Left lung (tissue), 10 donors: Measurements from ENCODE around the gene UNC13C. TPM values are rescaled to one million over a fixed set of nuclear protein-coding genes. Genes with fewer than 3 reads are reported as not detected.
"Not testable (repeated sequence)": the region's sequence is repeated elsewhere in the genome, so short reads cannot be mapped to it uniquely, and the experiment has no call there.

Experiments used
- ATAC-seq: fragments of 200-7000 bp; cut with Tn5 transposase; one replicate; pipeline ENCODE4 v1.9.1; 2020; ENCODE audit warnings: moderate library complexity
- DNase-seq, 4 donors: peaks; one replicate each; pipeline ENCODE4 v3.0.0-alpha.2; 2013 to 2020
- H3K27ac ChIP-seq, 2 donors: fragments of 200-600 bp; sonication (generic) in 1 of 2; one replicate each; pipeline versions ENCODE4 v1.5.0 to v1.8.0; 2020 to 2021
- H3K27me3 ChIP-seq, 2 donors: fragments of 200-600 bp; sonication (generic) in 1 of 2; one replicate each; pipeline versions ENCODE4 v1.5.0 to v1.8.0; 2020 to 2021
- H3K36me3 ChIP-seq, 2 donors: fragments of 200-600 bp; sonication (generic) in 1 of 2; one replicate each; pipeline versions ENCODE4 v1.5.0 to v1.8.0; 2020 to 2021
- H3K4me1 ChIP-seq, 2 donors: fragments of 200-600 bp; one replicate each; pipeline ENCODE4 v1.8.0; 2021
- H3K4me3 ChIP-seq, 2 donors: fragments of 200-600 bp; sonication (generic) in 1 of 2; one replicate each; pipeline versions ENCODE4 v1.5.0 to v1.8.0; 2020 to 2021; ENCODE audit warnings: mild to moderate bottlenecking in 1 of 2
- H3K9me3 ChIP-seq, 2 donors: fragments of 200-600 bp; sonication (generic) in 1 of 2; one replicate each; pipeline versions ENCODE4 v1.5.0 to v1.8.0; 2020 to 2021
- intact Hi-C, 2 donors: fragments of 100-400 bp; cut with DNase I; formaldehyde crosslinking; loops; one replicate each; pipeline versions ENCODE4 v1.11.2 to v1.14.2; 2022
- polyA plus RNA-seq, 6 donors: library from polyadenylated mRNA; unstranded; fragments of 120-200 nt; gene quantifications; one replicate each; pipeline ENCODE4 v1.2.1, GENCODE V29; 2013; ENCODE audit not compliant: insufficient read length in 6 of 6
- total RNA-seq, 2 donors: library from RNA; stranded (reverse); fragmentation: NEBNext Ultra II Directional; extraction: Animal tissue kit (Norgen Biotek cat#: 25700); gene quantifications; one replicate each; pipeline ENCODE4 v1.2.1, GENCODE V29; 2021
- TF ChIP-seq, protein P1 (sequence below), 2 donors: fragments of 200-600 bp; sonication (generic) in 1 of 2; IDR thresholded peaks; one replicate each; pipeline versions ENCODE4 v1.5.0 to v1.8.0; 2021; ENCODE audit warnings: antibody characterized with exemption in 2 of 2
- donor health status: DM: no; HTN: yes; CAD: no.
- donor health status: DM: no; HTN: no; CAD: no.

The UNC13C gene
- total and polyA plus RNA-seq, 8 donors, result 0.03 to 19.2 (median 12.8) TPM

DNA sequence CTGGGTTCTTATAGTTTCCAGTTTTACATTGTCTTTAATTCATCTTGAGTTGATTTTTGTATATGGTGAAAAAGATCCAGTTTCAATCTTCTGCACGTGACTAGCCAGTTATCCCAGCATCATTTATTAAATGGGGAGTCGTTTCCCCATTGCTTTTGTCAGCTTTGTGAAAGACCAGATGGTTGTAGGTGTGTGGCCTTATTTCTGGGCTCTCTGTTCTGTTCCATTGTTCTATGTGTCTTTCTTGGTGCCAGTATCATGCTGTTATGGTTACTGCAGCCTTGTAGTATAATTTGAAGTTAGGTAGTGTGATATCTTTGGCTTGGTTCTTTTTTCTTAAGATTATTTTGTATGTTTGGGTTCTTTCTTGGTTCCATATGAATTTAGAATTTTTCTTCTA lies 432.2 kb downstream of the UNC13C start:
- no peak overlapping the region for H3K27ac ChIP-seq
- H3K27me3 ChIP-seq, result no peaks in the 10 kb centered on the region
- H3K4me3 ChIP-seq, result no peak overlapping the region
- TF ChIP-seq, protein P1, sequence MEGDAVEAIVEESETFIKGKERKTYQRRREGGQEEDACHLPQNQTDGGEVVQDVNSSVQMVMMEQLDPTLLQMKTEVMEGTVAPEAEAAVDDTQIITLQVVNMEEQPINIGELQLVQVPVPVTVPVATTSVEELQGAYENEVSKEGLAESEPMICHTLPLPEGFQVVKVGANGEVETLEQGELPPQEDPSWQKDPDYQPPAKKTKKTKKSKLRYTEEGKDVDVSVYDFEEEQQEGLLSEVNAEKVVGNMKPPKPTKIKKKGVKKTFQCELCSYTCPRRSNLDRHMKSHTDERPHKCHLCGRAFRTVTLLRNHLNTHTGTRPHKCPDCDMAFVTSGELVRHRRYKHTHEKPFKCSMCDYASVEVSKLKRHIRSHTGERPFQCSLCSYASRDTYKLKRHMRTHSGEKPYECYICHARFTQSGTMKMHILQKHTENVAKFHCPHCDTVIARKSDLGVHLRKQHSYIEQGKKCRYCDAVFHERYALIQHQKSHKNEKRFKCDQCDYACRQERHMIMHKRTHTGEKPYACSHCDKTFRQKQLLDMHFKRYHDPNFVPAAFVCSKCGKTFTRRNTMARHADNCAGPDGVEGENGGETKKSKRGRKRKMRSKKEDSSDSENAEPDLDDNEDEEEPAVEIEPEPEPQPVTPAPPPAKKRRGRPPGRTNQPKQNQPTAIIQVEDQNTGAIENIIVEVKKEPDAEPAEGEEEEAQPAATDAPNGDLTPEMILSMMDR (IDR thresholded peaks at IDR 0.05), result no peak
- DNase-seq (no peak), ATAC-seq (no peak)
- intact Hi-C loops, result no loop called here
- H3K9me3 ChIP-seq, result no peaks in the 10 kb centered on the region
- no peaks in the 10 kb centered on the region for H3K36me3 ChIP-seq
- no peaks in the 10 kb centered on the region for H3K4me1 ChIP-seq

DNA sequence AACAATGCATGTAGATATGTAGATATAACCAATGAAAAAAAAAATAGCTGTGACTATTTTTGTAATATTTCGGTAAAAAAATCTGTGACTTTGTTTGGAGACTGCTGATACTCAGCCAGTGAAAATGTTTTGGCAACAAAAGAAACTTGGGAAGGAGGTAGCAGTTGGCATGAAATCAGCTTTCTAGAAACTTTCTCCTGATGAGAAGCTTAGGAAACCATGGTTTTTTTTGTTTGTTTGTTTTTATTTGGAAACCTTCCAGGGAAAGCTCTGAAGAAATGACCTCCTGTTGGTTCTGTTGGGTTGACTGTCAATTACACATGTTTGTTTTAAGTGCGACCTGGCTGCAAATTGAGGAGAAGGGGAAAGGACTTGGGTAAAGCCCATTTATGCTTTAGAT lies 445.9 kb downstream of the UNC13C start:
- DNase-seq (peak in 1 of 4 donors; percentile 21), ATAC-seq (no peak)
- no peak overlapping the region for H3K4me3 ChIP-seq
- H3K27ac ChIP-seq, result no peak overlapping the region
- no peaks in the 10 kb centered on the region for H3K36me3 ChIP-seq
- intact Hi-C loops, result no loop called here
- H3K27me3 ChIP-seq, result no peaks in the 10 kb centered on the region
- TF ChIP-seq, protein P1 (IDR thresholded peaks at IDR 0.05), result no peak
- peaks cover 0 to 11% of the 10 kb centered on the region in 2 donors for H3K9me3 ChIP-seq
- no peaks in the 10 kb centered on the region for H3K4me1 ChIP-seq

DNA sequence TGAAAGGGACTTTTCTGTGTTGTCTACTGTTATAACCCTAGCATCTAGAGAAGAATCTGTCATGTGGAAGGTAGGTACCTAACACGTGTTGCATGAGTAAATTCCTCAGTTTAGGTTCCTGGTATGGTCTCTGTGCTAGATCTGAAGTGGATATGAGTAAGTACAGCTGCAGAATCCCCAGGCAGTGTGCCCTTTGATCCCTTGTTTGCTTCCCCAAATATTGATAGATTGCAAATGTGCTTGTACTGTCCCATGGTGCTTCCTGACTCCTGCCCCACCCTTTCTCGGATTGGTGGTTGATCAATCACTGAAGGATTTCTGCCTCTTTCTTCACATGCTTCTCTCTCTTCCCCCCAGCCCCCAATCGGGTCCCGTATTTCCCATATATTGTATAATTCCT lies 450.4 kb downstream of the UNC13C start:
- no peak overlapping the region for H3K4me3 ChIP-seq
- no peaks in the 10 kb centered on the region for H3K4me1 ChIP-seq
- intact Hi-C loops, result no loop called here
- peaks cover 0 to 20% of the 10 kb centered on the region in 2 donors for H3K9me3 ChIP-seq
- ATAC-seq, result no peak
- no peaks in the 10 kb centered on the region for H3K27me3 ChIP-seq
- H3K36me3 ChIP-seq, result no peaks in the 10 kb centered on the region
- no peak overlapping the region for H3K27ac ChIP-seq
- TF ChIP-seq, protein P1 (IDR thresholded peaks at IDR 0.05), result no peak
- no peak for DNase-seq

DNA sequence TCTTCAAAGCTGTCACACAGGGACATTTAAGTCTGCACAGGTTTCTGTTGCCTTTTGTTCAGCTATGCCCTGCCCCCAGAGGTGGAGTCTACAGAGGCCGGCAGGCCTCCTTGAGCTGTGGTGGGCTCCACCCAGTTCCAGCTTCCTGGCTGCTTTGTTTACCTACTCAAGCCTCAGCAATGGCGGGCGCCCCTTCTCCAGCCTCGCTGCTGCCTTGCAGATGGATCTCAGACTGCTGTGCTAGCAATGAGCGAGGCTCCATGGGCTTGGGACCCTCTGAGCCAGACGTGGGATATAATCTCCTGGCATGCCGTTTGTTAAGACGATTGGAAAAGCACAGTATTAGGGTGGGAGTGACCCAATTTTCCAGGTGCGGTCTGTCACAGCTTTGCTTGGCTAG lies 472.0 kb downstream of the UNC13C start:
- H3K36me3 ChIP-seq, H3K27me3 ChIP-seq, H3K4me1 ChIP-seq, intact Hi-C loops, ATAC-seq, H3K4me3 ChIP-seq, H3K27ac ChIP-seq: not testable (repeated sequence)
- peaks cover 0 to 40% of the 10 kb centered on the region in 2 donors for H3K9me3 ChIP-seq
- peak in 1 of 4 donors; percentile 64 for DNase-seq

DNA sequence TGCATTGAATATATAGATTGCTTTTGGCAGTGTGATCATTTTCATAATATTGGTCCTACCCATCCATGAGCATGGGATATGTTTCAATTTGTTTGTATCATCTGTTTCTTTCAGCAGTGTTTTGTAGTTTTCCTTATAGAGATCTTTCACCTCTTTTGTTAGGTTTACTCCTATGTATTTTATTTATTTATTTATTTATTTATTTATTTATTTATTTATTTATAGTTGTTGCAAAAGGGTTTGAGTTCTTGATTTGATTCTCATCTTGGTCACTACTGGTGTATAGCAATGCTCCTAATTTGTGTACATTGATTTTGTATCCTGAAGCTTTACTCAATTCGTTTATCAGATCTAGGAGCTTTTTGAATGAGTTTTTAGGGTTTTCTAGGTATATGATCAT lies 478.2 kb downstream of the UNC13C start:
- H3K27ac ChIP-seq, result no peak overlapping the region
- H3K36me3 ChIP-seq, result no peaks in the 10 kb centered on the region
- TF ChIP-seq, protein P1 (IDR thresholded peaks at IDR 0.05), result no peak
- intact Hi-C loops, result no loop called here
- H3K4me1 ChIP-seq, result no peaks in the 10 kb centered on the region
- ATAC-seq (no peak), DNase-seq (no peak)
- no peaks in the 10 kb centered on the region for H3K27me3 ChIP-seq
- H3K4me3 ChIP-seq, result no peak overlapping the region
- peaks cover 0 to 46% of the 10 kb centered on the region in 2 donors for H3K9me3 ChIP-seq

DNA sequence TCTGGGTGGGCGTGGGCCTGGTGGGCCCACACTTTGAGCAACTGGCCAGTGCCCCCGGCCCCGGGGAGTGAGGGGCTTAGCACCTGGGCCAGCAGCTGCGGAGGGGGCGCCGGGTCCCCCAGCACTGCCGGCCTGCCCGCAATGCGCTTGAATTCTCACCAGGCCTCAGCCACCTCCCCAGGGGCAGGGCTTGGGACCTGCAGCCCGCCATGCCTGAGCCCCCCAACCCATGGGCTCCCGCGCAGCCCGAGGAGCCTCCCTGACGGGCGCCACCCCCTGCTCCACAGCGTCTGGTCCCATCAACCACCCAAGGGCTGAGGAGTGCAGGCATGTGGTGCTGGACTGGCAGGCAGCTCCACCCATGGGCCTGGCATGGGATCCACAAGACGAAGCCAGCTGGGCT lies 484.3 kb downstream of the UNC13C start:
- Histone ChIP-seq H3K9me3 (peaks cover 0 to 36% of the 10 kb centered on the region in 2 donors), H3K4me3 (no peak overlapping the region), H3K27ac (no peak overlapping the region), H3K36me3 (no peaks in the 10 kb centered on the region), H3K27me3 (no peaks in the 10 kb centered on the region), H3K4me1 (no peaks in the 10 kb centered on the region)
- ATAC-seq (no peak), DNase-seq (peak in 1 of 4 donors; percentile 56)
- intact Hi-C loops, result no loop called here
- TF ChIP-seq, protein P1 (IDR thresholded peaks at IDR 0.05), result no peak
